Measurements from ENCODE around the gene NCOR1.

DNA sequence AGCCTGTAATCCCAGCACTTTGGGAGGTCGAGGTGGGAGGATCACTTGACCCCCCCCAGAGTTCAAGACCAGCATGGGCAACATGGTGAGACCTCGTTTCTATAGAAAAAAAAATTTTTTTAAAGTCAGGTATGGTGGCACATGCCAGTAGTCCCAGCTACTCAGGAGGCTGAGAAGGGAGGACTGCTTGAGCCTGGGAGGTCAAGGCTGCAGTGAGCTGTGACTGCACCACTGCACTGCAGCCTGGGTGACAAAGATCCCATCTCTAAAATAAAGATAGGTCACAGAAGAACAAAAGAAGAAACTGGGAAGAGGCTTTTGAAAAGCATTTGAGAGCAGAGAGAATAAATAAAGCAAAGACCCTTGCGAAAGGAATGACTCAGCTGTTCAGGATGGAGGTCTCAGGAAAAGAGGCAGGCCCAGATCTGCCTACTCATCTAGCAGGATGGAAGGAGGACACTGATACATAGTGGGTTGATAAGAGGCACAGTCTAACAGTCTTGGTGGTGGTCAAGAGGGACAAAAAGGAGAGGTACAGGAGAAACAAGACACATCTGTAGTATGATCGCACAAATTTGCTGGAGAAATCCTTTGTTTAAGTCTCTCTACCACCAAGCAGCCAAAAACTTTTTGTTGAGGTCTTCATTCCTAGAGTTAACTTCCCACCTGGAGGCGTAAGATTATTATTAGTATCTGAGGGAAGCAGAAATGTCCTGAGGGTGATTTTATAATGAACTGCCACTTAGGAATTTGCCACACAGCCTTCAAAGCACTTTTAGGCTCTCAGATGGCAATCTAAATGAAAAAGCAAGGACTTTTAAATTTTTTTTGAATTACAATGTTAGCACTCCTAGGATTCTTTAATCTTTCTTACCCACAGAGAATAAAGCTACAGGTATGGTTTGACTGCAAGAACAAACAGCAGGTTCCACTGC, 233.4 kb downstream of the NCOR1 start:
- TF ChIP-seq POLR2A (IDR thresholded peaks at IDR 0.05; ENCODE audit: low read length) (no peak), ESRRA (IDR thresholded peaks at IDR 0.05; ENCODE audit: borderline replicate concordance, low read length) (no peak)
- TF ChIP-seq, protein P1, sequence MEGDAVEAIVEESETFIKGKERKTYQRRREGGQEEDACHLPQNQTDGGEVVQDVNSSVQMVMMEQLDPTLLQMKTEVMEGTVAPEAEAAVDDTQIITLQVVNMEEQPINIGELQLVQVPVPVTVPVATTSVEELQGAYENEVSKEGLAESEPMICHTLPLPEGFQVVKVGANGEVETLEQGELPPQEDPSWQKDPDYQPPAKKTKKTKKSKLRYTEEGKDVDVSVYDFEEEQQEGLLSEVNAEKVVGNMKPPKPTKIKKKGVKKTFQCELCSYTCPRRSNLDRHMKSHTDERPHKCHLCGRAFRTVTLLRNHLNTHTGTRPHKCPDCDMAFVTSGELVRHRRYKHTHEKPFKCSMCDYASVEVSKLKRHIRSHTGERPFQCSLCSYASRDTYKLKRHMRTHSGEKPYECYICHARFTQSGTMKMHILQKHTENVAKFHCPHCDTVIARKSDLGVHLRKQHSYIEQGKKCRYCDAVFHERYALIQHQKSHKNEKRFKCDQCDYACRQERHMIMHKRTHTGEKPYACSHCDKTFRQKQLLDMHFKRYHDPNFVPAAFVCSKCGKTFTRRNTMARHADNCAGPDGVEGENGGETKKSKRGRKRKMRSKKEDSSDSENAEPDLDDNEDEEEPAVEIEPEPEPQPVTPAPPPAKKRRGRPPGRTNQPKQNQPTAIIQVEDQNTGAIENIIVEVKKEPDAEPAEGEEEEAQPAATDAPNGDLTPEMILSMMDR (IDR thresholded peaks at IDR 0.05), result no peak
